Astrocyte (in vitro differentiated cells and primary cell): Measurements from ENCODE around the gene TOP3B.

Source experiments
- EZH2 ChIP-seq: IDR thresholded peaks from 2 replicates; pipeline ENCODE4 v1.6.1; 2012; ENCODE audit warnings: mild to moderate bottlenecking, low read length, inconsistent platforms; ENCODE audit not compliant: insufficient read depth
- TF ChIP-seq, protein P1 (sequence below): IDR thresholded peaks from 2 replicates; pipeline ENCODE4 v1.5.1; 2011; ENCODE audit warnings: low read depth, mild to moderate bottlenecking, inconsistent platforms, low read length, moderate library complexity; ENCODE audit not compliant: insufficient read depth

- TF ChIP-seq, protein P1, sequence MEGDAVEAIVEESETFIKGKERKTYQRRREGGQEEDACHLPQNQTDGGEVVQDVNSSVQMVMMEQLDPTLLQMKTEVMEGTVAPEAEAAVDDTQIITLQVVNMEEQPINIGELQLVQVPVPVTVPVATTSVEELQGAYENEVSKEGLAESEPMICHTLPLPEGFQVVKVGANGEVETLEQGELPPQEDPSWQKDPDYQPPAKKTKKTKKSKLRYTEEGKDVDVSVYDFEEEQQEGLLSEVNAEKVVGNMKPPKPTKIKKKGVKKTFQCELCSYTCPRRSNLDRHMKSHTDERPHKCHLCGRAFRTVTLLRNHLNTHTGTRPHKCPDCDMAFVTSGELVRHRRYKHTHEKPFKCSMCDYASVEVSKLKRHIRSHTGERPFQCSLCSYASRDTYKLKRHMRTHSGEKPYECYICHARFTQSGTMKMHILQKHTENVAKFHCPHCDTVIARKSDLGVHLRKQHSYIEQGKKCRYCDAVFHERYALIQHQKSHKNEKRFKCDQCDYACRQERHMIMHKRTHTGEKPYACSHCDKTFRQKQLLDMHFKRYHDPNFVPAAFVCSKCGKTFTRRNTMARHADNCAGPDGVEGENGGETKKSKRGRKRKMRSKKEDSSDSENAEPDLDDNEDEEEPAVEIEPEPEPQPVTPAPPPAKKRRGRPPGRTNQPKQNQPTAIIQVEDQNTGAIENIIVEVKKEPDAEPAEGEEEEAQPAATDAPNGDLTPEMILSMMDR: no peak
- no peak for TF ChIP-seq EZH2
Measured at GRCh38 chr22:21943571-21944448, 38.8 kb downstream of the TOP3B start.
